HG03139 (cell line): ENCODE data around the gene ZBTB20.

ENCODE experiments used
- ATAC-seq: cut with Tn5 transposase; IDR thresholded peaks from one replicate; pipeline ENCODE4 v1.9.1; 2021; ENCODE audit not compliant: unreplicated experiment

The ZBTB20 gene

DNA sequence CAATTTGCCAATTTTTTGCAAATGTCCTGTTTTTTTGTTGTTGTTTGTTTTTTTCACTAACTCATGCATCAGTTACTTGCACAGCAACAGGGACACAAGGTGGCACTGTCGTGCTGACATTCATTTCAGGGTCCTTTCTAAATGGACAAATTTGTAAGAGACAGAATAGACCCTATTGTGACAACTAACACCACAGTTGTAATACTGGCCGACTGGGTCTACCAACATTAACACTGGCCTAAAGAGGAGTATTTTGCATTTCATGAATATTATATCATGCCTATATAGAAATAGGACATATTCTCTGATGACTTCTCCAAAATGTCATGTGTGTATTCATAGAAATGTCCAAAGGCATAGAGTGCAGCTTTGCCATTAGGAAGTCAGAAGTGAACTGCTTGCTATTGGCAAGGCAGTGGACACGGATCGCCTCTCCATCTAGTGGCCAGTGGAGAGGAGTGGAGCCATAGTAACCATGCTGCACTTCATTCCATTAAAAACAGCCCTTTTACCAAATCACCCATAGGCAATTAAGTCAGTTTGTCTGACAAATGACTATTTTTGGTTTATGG lies 54.8 kb downstream of the ZBTB20 start:
- peak; percentile 60 for ATAC-seq

- ATAC-seq, result no peak
These were observed 56.4 kb downstream of the ZBTB20 start for GRCh38 chr3:115090712-115091111.

DNA sequence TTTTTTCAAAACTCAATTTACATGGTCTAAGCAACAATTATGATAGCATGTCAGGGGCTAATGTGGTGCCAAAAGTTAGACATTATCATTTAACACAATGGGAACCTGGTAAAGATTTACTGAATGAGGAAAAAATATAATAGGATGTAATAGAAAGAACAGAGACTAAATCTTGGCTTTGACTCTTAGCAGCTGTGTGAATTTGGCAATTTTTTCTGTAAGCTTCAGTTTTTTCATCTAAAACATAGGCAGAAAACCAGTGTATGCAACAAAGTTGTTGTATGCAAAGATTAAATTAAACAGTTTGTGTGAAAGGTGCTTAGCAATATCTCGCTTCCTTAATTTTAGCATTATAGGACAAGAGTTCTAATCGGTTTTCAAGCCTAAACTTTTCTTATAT lies 57.6 kb downstream of the ZBTB20 start:
- ATAC-seq, result no peak

DNA sequence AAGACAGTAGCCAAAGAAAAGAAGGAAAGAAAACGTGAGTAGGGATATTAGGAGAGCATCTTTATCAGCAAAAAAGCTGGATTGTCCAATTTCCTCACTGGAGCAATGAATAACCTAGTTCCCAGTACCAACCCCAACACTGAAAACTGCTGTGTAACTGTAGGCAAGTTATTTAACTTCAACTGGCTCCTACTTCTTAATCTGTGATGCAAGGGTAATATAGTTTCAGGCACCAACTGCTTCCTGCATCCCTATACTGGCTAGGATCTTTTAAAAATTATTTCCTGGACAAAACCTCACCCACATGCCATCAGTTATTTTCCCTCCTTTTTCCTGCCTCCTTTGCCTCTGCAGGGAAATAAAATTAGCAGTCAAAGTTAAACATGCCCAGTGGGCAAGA lies 59.6 kb downstream of the ZBTB20 start:
- ATAC-seq, result no peak

DNA sequence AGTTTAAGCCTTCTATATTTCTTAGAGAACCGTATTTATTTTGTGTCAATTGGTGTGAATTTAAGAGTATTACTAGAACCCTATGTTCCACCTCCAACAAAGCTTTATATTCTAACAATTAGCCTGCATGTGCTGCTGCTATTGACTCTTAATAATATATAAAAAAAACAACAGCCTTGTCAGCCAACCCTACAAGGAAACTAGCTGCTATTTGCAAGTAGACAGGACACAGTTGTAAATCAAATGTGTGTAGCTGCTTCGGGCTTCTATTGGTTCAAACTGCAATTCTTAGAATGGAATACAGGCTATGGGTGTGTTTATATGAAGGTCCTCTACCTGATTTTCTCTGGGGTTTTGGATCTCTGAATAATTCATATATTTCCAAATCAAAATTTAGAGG lies 60.7 kb downstream of the ZBTB20 start:
- ATAC-seq, result no peak

DNA sequence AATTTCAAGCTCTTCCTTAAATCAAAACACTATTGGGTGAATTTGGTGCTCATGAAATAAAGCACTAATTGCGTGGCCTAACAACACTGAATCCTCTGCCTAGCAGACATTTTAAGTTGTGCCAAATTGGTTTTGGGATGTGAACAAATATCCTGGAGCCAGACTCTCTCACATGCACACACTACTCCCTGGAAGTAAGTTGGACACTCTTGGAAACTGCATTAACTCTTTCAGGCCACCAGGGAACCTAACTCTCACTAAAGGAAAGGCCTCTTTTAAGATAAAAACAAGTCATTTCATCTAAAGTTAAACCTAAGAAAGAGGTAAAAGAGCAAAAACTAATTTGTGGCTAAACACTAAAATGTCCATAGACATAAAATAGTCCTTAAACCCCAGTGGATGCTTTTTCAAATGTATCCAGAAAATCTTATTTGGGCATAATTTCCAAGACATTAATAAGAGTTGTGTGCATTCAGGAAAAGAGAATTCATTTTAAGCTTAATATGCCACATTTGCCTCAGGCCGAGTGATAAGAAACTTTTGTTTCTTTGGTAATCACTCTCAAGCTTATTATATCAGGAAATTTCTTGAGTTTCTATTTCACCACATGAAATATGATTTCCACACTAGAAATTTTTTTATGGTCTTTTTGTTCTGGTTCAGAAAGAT lies 61.8 kb downstream of the ZBTB20 start:
- no peak for ATAC-seq

- ATAC-seq, result no peak
These were observed 62.4 kb downstream of the ZBTB20 start for GRCh38 chr3:115084686-115085085.

GRCh38 chr3:115082260-115082659 lies 64.8 kb downstream of the ZBTB20 start:
- ATAC-seq, result no peak

DNA sequence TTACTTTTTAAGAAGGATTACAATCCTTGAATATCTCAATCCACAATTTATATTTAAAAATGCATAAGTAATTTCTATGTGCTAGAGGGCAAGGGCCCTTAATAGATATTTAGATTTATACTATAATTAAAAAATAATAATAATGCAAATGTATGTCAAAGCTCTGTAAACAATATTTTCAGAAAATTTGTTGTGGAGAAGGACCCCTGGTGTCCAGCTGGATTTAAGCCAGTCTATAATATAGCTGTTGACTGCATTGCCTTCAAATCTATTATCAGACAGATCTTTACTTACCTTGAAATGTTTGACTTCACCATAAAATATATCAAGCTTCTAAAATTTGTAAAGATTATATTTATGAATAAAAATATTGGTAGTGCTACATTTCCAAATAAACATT lies 65.6 kb downstream of the ZBTB20 start:
- ATAC-seq, result no peak

DNA sequence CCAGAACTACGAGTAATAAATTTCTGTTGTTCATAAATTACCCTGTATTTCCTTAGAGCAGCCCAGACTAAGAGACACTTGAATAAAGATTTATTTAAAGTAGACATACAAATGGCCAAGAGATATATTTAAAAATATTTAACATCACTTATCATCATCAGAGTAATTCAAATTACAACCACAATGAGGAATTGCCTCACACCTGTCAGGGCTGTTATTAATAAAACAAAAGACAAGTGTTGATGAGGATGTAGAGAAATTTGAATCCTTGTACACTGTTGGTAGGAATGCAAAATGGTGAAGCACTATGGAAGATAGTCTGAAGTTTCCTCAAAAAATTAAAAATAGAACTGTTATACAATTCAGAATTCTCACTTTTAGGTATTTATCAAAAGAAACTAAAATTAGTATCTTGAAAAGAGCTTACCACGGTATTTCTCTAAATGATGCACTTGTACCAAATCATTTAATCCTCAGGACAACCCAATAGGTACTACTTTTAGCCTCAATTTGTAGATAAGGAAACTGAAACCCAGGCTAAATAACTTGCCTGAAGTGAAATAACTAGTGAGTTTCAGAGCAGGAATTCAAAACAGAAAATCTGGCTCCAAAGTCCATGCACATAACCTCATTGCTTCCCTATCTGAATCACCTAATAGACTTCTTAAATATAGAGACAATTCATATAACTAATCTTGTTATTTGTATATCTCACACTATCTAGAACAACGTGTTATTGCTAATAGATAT lies 69.4 kb downstream of the ZBTB20 start:
- ATAC-seq, result no peak

- no peak for ATAC-seq
These were observed 72.6 kb downstream of the ZBTB20 start for GRCh38 chr3:115074502-115074901.

DNA sequence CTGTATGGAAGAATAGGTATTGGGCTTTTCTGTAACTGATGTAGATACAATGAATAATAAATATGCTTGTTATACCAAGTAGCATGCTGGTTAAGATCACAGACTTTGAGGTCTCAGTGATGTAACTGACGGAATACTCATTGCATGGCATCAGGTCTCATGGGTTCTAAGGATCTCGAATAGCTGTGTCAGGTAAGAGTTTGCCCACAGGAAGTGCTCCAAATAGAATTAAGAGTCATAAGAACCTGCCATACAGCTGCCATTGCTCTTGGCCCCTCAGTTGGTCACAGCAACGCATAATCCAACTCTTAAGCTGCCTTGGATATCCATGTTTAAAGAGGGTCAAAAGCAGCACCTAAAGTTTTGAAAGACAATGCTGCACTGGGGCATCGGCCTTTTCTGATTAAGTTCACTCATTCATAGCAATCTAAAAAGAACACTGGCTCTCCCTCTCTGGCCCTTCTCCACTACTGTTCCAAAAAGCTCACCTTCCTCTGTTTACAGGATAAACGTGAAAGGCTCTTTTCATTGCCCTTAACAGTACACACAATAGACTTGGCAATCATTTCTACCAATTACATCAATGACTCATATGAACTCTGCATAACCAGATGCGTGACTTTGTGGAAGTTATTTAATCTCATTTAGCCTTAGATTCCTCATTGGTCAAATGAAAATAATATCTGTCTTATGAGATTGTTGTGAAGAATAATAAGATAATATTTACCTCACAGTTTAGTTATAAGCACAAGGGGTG lies 74.6 kb downstream of the ZBTB20 start:
- ATAC-seq, result no peak

DNA sequence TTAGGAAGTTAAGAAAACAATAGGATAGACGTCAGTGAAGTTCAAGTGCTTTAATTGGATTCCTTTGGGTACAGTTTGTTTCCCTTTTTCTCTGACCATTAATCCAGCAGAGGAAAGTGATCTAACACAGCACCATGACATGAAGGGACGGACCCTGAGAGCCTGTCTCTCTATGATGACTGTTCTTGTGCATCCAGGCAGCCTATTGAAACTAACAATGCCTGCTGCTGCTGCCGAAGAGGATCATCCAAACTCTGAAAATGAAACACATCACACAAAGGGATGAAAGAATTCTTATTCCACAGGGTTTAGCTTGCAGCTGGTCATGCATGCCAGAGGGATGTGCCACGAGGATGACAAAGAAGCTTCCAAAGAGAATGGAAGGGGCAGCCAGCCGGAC lies 75.5 kb downstream of the ZBTB20 start:
- ATAC-seq, result no peak

DNA sequence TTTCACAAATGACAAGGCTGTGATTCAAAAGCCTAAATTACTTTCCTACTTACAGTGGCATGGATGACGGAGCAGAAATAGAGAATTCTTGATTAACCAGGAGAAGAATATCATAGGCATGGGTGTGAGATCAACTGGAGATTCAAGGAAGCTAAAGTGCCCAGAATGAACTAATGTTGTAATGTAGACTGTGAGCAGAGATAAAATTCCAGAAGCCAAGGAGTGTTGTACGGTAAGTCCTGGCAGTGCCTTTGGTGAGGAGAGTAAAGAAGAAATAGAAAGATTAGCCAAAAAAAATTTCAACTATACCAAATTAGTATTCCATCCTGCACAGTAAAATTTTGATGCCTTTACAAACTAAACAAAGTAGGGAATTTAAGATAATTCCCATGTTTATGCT lies 75.9 kb downstream of the ZBTB20 start:
- ATAC-seq, result no peak

DNA sequence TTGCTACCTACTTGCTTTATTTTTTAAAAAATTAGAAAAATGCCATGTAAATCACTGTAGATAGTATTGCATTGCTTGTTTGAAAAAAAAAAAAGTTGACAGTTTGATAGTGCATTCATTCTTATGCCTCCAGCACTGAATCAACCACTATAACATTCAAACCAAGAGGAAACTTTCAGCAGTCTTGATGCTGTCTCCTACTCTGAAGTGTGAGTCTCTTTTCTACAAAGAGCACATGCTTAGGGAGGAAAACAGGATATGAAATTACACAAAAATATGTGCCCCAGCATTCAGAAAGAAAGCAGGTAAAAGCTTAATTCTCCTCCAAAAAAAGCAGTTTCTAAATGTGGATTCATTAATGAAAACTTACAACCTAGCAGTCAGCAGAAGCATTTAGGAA lies 78.3 kb downstream of the ZBTB20 start:
- ATAC-seq, result no peak

DNA sequence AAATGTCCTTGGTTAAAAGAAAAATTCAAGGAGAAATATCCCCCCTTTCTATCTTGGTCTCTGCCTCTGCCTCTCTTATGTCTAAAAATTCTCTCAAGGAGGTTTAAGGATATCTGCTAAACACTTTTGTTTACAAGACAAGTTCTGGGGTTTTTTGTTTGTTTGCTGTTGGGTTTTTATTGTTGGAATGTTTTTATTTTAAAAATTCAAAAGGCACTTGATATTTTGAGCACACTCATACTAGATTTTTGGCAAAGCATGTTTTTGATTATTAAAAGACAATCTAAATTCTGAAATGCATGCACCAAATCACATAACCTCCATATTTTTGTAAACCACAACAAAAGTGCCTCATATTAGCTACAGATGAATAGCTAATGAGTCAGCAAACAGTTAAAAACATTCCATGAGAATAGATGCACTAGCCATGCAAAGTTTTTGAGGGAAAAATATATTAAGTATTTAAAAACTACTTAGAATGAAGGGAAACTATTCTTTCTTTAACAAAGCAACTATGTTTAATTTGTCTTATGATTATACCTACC lies 84.6 kb downstream of the ZBTB20 start:
- no peak for ATAC-seq

DNA sequence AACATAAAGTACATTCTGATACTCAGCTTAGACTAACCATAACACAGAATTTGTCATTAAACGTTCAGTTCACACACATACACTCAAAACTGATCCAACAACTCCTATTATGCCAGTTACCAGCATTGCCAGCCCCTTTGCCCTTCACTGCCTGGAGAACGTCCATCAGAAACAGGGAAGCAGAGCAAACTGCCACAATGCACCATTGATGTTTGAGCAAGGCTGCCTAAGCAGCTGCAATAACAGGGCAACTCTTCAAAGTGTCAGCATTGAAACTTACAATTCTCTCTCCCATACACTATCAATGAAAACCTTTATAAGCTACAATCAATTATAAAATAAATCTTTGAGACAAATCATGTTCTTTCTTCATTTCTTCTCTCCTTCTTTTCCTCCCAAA lies 85.1 kb downstream of the ZBTB20 start:
- no peak for ATAC-seq

- ATAC-seq, result no peak
These were observed 94.2 kb downstream of the ZBTB20 start for GRCh38 chr3:115052906-115053305.

DNA sequence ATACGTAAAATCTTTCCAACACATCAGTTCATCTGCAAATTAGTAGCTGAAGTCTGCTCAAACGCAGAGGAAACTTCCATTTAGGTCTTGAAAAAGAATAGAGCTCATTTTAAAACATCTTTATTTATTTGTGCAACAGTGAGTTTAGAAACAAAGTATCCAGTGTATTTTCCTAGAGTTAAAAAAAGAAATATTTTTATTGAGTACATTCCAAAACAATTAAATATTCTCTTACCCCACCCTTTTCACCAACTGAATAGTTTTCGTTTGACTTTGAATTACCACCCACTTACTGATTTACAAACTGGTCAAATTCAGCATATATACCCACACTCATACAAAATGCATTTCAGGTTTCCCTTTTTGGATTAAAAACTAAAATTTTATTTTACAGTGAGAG lies 104.7 kb downstream of the ZBTB20 start:
- no peak for ATAC-seq

DNA sequence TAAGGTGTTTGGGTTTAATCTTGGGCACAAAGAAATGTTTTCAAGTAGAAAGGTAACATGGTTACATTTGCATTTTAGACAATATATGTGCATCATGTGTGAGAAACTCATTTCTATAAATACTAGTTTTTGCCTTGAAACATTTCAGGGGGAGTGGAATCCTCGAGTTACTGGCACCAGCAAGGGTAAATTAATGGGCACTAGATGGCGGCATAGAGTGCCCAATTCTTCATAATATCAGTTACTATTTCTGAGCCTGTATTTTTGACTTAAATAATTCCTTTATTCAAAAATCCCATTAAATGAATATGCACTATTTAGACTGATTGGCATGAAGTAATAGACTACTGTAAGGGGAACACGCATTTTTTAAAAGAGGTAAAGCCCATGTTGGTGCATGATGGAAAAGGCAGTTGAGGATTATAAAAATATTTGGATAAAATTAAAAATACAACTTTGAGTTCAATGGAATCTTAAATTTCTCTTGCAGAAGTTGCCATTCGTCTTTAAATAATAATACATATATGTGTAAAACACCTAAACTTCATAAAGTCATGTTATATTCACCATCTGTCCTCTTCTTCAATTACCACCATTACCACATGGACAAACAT lies 106.3 kb downstream of the ZBTB20 start:
- ATAC-seq, result no peak

- ATAC-seq, result no peak
These were observed 106.8 kb downstream of the ZBTB20 start for GRCh38 chr3:115040246-115040645.
